SJSA1 (cell line): ENCODE data around the gene NECAB3. TPM values are rescaled to one million over a fixed set of nuclear protein-coding genes. Genes with fewer than 3 reads are reported as not detected.

Experiments used
- DNase-seq, 2 experiments: peaks; one replicate each; pipeline ENCODE4 v3.0.0-alpha.2; 2015 to 2020; ENCODE audit warnings: low spot score in 2 of 2, low read depth in 1 of 2
- H3K27ac ChIP-seq: fragments of 250-450 bp; sonication (Bioruptor Pico); 2 replicates; pipeline ENCODE4 v1.5.1; 2020; ENCODE audit warnings: mild to moderate bottlenecking, moderate library complexity
- H3K27me3 ChIP-seq: fragments of 250-450 bp; sonication (Bioruptor Pico); replicated peaks from 2 replicates; pipeline ENCODE4 v1.5.1; 2020; ENCODE audit warnings: mild to moderate bottlenecking, moderate library complexity
- H3K36me3 ChIP-seq: fragments of 250-450 bp; sonication (Bioruptor Pico); 2 replicates; pipeline ENCODE4 v1.5.1; 2020; ENCODE audit warnings: mild to moderate bottlenecking
- H3K4me1 ChIP-seq: fragments of 250-450 bp; sonication (Bioruptor Pico); replicated peaks from 2 replicates; pipeline ENCODE4 v1.6.1; 2021; ENCODE audit warnings: mild to moderate bottlenecking
- H3K4me3 ChIP-seq: fragments of 250-450 bp; sonication (Bioruptor Pico); 2 replicates; pipeline ENCODE4 v1.5.1; 2020; ENCODE audit warnings: mild to moderate bottlenecking
- H3K9me3 ChIP-seq: fragments of 250-450 bp; sonication (Bioruptor Pico); replicated peaks from 2 replicates; pipeline ENCODE4 v1.5.1; 2020; ENCODE audit warnings: mild to moderate bottlenecking
- total RNA-seq: library from RNA; depleted of rRNA; stranded (reverse); fragments of >200 nt; shearing (Covaris generic); gene quantifications from 2 replicates; pipeline ENCODE4 v1.2.3, GENCODE V29; 2014

The NECAB3 gene
- total RNA-seq, 1 experiment from 2014 or later = 52.1 TPM

DNA sequence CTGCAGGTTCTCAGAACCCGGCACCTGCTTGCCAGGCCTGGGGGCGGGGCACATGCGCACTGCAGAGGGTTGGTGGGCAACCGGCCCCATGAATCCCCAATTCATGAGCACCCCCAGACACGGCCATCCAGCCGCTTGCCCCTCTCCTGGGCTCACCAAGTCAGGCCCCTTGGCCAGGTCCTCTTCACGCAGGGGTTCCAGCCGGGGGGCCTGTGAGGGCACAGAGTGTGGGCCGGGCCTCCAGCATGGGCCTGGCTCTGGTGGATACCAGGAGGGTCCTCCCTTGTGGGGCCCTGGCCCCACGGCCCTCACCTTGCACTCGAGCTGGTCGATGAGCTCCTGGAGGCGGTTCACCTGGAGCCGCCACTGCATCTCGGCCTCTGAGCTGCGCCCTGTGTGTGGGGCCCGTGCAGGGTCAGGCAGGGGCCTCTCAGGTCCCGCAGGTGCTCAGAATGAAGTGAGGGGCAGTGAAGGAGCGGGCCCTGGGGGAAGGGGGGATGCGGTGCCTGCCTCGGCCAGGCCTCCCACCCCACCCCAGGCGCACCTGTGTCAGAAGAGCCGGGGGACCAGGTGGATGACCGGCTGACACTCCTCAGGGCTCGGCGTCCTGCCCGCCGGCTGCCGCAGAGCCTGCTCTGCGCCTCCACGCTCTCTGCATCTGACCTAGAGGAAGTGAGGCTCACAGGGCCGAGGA is 14.7 kb downstream of the NECAB3 start:
- H3K4me3 ChIP-seq = no peak overlapping the region
- DNase-seq = no peak

GRCh38 chr20:33658929-33659328 is 15.3 kb downstream of the NECAB3 start:
- no peak overlapping the region for H3K4me3 ChIP-seq
- H3K4me1 ChIP-seq = peaks cover 13% of the 10 kb centered on the region
- DNase-seq = no peak
- no peaks in the 10 kb centered on the region for H3K9me3 ChIP-seq
- H3K27ac ChIP-seq = no peak overlapping the region
- peaks cover 67% of the 10 kb centered on the region for H3K36me3 ChIP-seq
- H3K27me3 ChIP-seq = no peaks in the 10 kb centered on the region

More for the DNA sequence above, 14.7 kb downstream of the NECAB3 start:
- Histone ChIP-seq H3K27me3 (no peaks in the 10 kb centered on the region), H3K27ac (no peak overlapping the region), H3K36me3 (peaks cover 67% of the 10 kb centered on the region), H3K9me3 (no peaks in the 10 kb centered on the region), H3K4me1 (peaks cover 18% of the 10 kb centered on the region)

GRCh38 chr20:33658510-33658909 is 15.7 kb downstream of the NECAB3 start:
- Histone ChIP-seq H3K27ac (no peak overlapping the region), H3K4me3 (no peak overlapping the region), H3K4me1 (peaks cover 12% of the 10 kb centered on the region), H3K27me3 (no peaks in the 10 kb centered on the region), H3K9me3 (no peaks in the 10 kb centered on the region), H3K36me3 (peaks cover 64% of the 10 kb centered on the region)
- no peak for DNase-seq

GRCh38 chr20:33657704-33658095 is 16.5 kb downstream of the NECAB3 start:
- Histone ChIP-seq H3K36me3 (peaks cover 59% of the 10 kb centered on the region), H3K27ac (no peak overlapping the region), H3K9me3 (no peaks in the 10 kb centered on the region), H3K27me3 (no peaks in the 10 kb centered on the region), H3K4me1 (peaks cover 5% of the 10 kb centered on the region), H3K4me3 (no peak overlapping the region)
- no peak for DNase-seq

- 0 out of 2 replicates have a peak, but pooled peaks cover 3% of the 10 kb centered on the region for H3K4me1 ChIP-seq
- H3K4me3 ChIP-seq = no peak overlapping the region
- no peaks in the 10 kb centered on the region for H3K9me3 ChIP-seq
- no peaks in the 10 kb centered on the region for H3K27me3 ChIP-seq
- peaks cover 57% of the 10 kb centered on the region for H3K36me3 ChIP-seq
- DNase-seq = no peak
- no peak overlapping the region for H3K27ac ChIP-seq
These were observed 17.2 kb downstream of the NECAB3 start for GRCh38 chr20:33656783-33657703.

- H3K27ac ChIP-seq = no peak overlapping the region
- H3K36me3 ChIP-seq = peaks cover 55% of the 10 kb centered on the region
- H3K4me1 ChIP-seq = 0 out of 2 replicates have a peak, but pooled peaks cover 3% of the 10 kb centered on the region
These were observed 18.0 kb downstream of the NECAB3 start for GRCh38 chr20:33656010-33656782.

DNA sequence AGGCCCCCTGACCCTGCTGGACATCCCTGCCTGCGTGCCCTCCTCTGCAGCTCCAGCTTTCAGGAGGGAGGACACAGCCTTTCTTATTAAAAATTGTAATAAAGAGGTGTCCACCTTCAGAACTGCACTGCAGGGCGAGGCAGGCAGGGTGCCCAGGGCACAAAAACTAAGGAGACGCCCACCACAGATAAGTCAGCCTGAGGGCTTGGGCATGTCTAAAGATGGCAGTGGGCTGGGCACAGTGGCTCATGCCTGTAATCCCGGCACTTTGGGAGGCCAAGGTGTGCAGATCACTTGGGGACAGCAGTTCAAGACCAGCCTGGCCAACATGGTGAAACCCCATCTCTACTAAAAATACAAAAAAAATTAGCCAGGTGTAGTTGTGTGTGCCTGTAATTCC is 19.1 kb downstream of the NECAB3 start:
- Histone ChIP-seq H3K27me3 (no peaks in the 10 kb centered on the region), H3K4me1 (0 out of 2 replicates have a peak, but pooled peaks cover 3% of the 10 kb centered on the region), H3K27ac (no peak overlapping the region), H3K9me3 (no peaks in the 10 kb centered on the region), H3K36me3 (peaks cover 45% of the 10 kb centered on the region), H3K4me3 (no peak overlapping the region)
- no peak for DNase-seq

More at GRCh38 chr20:33656010-33656782, 18.0 kb downstream of the NECAB3 start:
- DNase-seq = no peak
- Histone ChIP-seq H3K27me3 (no peaks in the 10 kb centered on the region), H3K9me3 (no peaks in the 10 kb centered on the region), H3K4me3 (no peak overlapping the region)

- DNase-seq = no peak
These were observed 19.5 kb downstream of the NECAB3 start for GRCh38 chr20:33654680-33655161.

GRCh38 chr20:33653900-33654596 is 20.2 kb downstream of the NECAB3 start:
- Histone ChIP-seq H3K9me3 (no peaks in the 10 kb centered on the region), H3K4me1 (peaks cover 7% of the 10 kb centered on the region; the same call in 1 of the 2 replicates), H3K4me3 (no peak overlapping the region), H3K27me3 (no peaks in the 10 kb centered on the region), H3K36me3 (peaks cover 34% of the 10 kb centered on the region), H3K27ac (no peak overlapping the region)
- no peak for DNase-seq

More at GRCh38 chr20:33654680-33655161, 19.5 kb downstream of the NECAB3 start:
- Histone ChIP-seq H3K36me3 (peaks cover 41% of the 10 kb centered on the region), H3K9me3 (no peaks in the 10 kb centered on the region), H3K27ac (no peak overlapping the region), H3K4me1 (peaks cover 3% of the 10 kb centered on the region; the same call in 1 of the 2 replicates), H3K4me3 (no peak overlapping the region), H3K27me3 (no peaks in the 10 kb centered on the region)

DNA sequence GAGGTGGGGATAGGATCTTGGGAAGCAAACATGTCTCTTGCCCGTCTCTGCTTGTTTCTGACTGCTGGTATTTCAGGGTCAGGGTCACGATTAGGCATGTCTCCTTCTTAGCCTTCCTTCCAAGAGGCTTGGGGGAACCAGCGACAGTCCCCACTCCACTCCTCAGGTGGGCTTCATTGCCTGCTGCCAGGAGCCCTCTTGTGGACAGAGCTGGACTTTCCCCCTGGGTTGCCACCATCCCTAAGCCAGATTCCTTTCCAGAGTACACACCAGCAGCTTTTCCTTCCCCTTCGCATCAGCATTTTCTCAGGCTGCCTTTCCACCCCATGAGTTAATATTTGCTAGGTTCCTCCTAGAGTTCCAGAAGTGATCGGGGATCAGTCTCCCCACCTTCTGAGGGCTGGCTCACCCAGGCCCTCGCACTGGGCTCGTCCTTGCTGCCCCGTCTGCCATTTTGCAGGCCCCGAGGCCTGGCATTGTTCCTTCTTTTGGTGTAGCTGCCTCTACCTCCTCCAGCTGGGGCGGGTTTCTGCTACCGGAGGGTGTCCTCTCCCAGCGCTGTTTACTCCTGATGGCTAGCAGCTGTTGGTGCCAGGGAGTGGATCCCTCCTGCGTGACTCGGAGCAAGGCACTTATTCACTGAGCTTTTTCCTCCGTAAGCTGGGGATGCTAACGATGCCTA is 20.9 kb downstream of the NECAB3 start:
- no peak overlapping the region for H3K4me3 ChIP-seq
- DNase-seq = peak; percentile 69 to 70
- peaks cover 7% of the 10 kb centered on the region; the same call in 1 of the 2 replicates for H3K4me1 ChIP-seq
- no peaks in the 10 kb centered on the region for H3K9me3 ChIP-seq
- no peaks in the 10 kb centered on the region for H3K27me3 ChIP-seq
- no peak overlapping the region for H3K27ac ChIP-seq
- peaks cover 27% of the 10 kb centered on the region for H3K36me3 ChIP-seq

DNA sequence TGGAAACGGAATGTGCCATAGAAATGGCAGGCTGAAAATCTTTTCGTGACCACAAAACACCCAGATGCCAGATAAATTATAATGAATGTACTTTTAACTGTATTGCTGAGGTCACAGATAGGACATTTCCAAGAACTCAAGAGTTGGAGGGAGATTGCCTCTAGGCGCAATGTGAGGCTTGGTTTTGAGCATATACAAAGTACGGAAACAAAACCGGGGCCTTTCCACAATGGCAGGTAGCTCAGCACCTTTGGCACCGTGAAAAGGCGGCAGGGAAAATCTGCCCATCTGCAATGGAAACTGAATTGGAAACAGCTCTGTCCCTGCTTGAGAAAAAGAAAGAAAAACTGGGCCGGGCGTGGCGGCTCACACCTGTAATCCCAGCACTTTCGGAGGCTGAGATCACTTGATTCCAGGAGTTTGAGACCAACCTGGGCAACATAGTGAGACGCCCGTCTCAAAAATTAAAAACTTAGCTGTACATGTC is 22.6 kb downstream of the NECAB3 start:
- H3K27ac ChIP-seq = no peak overlapping the region
- peaks cover 12% of the 10 kb centered on the region; the same call in 1 of the 2 replicates for H3K36me3 ChIP-seq
- H3K9me3 ChIP-seq = no peaks in the 10 kb centered on the region
- no peaks in the 10 kb centered on the region for H3K27me3 ChIP-seq
- H3K4me3 ChIP-seq = no peak overlapping the region
- H3K4me1 ChIP-seq = peaks cover 7% of the 10 kb centered on the region; the same call in 1 of the 2 replicates
- DNase-seq = no peak
